ENCODE data around the gene HEPN1. TPM values are rescaled to one million over a fixed set of nuclear protein-coding genes. Genes with fewer than 3 reads are reported as not detected.

Gene HEPN1
- total and polyA plus RNA-seq, 10 of the 15 experiments (the other 5 are each of a cell fraction or from before 2014, with no cell fraction given): not detected

DNA sequence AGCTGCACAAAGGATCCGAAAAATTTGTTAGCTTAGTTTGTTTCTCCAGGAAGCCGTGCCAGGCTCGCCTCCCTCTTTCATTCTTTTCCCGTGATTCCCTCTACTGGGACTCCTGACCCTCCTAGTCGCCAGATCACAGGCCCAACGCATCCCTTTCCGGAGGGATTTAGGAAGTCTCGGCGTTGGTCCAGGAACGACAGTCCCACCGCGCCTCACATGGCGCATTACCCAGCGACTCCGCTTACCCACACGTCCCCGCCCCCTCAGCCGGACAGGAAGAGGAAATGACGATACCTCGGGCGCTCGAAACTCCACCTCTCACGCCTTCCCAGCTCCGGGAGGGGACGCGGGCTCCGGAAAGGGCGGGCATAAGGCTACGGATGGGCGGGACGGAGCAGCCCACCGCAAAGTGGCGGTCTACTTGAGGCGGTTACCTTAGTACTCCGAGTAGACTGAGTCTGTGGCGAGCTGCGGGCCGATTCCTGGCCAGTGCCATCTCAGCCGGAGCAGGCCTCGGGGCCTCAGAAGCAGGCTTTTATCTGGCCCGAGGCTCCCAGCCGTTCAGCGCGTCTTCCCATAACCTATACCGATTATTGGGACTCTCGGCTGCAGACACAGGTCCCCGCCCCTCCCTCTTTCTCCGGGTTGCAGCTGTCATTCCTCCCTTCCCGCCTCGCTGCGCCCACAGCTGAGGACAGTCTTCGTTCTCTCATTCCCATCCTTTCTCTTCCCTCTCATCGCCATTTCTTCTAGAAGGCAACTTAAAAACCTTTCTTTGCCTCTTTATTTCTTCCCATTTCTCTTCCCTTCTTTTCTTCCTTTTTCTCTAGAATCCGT is 34.9 kb downstream of the HEPN1 start, which contains the start of gene CCDC15 (continued):
- TF ChIP-seq SRF (IDR thresholded peaks at IDR 0.05; ENCODE audit: low read depth in 2 of 2, low read length in 2 of 2): no peak
- TF ChIP-seq GABPA (IDR thresholded peaks at IDR 0.05; ENCODE audit: low read depth): peak; percentile 95
- TF ChIP-seq TARDBP (IDR thresholded peaks at IDR 0.05; ENCODE audit: borderline replicate concordance): no peak; the same call in 1 of the 2 replicates
- 0 out of 2 replicates have a peak, but pooled peaks have one; percentile 8 for TF ChIP-seq NRF1 (conservative IDR thresholded peaks at IDR 0.05; ENCODE audit: low read depth, low read length)
- TF ChIP-seq GATAD2B (conservative IDR thresholded peaks at IDR 0.05; ENCODE audit: low read depth): peak; percentile 80
- peak; percentile 43; the same call in 1 of the 2 replicates for TF ChIP-seq LARP7 (IDR thresholded peaks at IDR 0.05)
- no peak for TF ChIP-seq YBX1 (IDR thresholded peaks at IDR 0.05)
- TF ChIP-seq HDGF (IDR thresholded peaks at IDR 0.05): peak; percentile 52; the same call in 1 of the 2 replicates
- peak; percentile 43; the same call in 1 of the 2 replicates for TF ChIP-seq SPI1 (IDR thresholded peaks at IDR 0.05; ENCODE audit: borderline replicate concordance, insufficient read depth, low read depth, low read length)
- no peak for TF ChIP-seq ZNF622 (IDR thresholded peaks at IDR 0.05)
- no peak for TF ChIP-seq NR2C1 (IDR thresholded peaks at IDR 0.05)
- TF ChIP-seq, protein P1, sequence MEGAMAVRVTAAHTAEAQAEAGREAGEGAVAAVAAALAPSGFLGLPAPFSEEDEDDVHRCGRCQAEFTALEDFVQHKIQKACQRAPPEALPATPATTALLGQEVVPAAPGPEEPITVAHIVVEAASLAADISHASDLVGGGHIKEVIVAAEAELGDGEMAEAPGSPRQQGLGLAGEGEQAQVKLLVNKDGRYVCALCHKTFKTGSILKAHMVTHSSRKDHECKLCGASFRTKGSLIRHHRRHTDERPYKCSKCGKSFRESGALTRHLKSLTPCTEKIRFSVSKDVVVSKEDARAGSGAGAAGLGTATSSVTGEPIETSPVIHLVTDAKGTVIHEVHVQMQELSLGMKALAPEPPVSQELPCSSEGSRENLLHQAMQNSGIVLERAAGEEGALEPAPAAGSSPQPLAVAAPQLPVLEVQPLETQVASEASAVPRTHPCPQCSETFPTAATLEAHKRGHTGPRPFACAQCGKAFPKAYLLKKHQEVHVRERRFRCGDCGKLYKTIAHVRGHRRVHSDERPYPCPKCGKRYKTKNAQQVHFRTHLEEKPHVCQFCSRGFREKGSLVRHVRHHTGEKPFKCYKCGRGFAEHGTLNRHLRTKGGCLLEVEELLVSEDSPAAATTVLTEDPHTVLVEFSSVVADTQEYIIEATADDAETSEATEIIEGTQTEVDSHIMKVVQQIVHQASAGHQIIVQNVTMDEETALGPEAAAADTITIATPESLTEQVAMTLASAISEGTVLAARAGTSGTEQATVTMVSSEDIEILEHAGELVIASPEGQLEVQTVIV (IDR thresholded peaks at IDR 0.05; ENCODE audit: borderline replicate concordance, partially characterized antibody): no peak
- no peak for TF ChIP-seq NFIC (IDR thresholded peaks at IDR 0.05; ENCODE audit: low read depth, low read length)
- TF ChIP-seq TAF1 (IDR thresholded peaks at IDR 0.05; ENCODE audit: borderline replicate concordance, low read depth, low read length): peak; percentile 77; the same call in 1 of the 2 replicates
- TF ChIP-seq, protein P2, sequence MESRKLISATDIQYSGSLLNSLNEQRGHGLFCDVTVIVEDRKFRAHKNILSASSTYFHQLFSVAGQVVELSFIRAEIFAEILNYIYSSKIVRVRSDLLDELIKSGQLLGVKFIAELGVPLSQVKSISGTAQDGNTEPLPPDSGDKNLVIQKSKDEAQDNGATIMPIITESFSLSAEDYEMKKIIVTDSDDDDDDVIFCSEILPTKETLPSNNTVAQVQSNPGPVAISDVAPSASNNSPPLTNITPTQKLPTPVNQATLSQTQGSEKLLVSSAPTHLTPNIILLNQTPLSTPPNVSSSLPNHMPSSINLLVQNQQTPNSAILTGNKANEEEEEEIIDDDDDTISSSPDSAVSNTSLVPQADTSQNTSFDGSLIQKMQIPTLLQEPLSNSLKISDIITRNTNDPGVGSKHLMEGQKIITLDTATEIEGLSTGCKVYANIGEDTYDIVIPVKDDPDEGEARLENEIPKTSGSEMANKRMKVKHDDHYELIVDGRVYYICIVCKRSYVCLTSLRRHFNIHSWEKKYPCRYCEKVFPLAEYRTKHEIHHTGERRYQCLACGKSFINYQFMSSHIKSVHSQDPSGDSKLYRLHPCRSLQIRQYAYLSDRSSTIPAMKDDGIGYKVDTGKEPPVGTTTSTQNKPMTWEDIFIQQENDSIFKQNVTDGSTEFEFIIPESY (IDR thresholded peaks at IDR 0.05): no peak
- TF ChIP-seq, protein P3, sequence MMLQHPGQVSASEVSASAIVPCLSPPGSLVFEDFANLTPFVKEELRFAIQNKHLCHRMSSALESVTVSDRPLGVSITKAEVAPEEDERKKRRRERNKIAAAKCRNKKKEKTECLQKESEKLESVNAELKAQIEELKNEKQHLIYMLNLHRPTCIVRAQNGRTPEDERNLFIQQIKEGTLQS (IDR thresholded peaks at IDR 0.05; ENCODE audit: borderline replicate concordance, extremely low read depth, low read depth, low read length): no peak
- TF ChIP-seq SREBF2 (IDR thresholded peaks at IDR 0.05; ENCODE audit: low read length): no peak
- TF ChIP-seq, protein P4, sequence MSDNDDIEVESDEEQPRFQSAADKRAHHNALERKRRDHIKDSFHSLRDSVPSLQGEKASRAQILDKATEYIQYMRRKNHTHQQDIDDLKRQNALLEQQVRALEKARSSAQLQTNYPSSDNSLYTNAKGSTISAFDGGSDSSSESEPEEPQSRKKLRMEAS (IDR thresholded peaks at IDR 0.05; ENCODE audit: low read depth, low read length): peak; percentile 80
- TF ChIP-seq, protein P5, sequence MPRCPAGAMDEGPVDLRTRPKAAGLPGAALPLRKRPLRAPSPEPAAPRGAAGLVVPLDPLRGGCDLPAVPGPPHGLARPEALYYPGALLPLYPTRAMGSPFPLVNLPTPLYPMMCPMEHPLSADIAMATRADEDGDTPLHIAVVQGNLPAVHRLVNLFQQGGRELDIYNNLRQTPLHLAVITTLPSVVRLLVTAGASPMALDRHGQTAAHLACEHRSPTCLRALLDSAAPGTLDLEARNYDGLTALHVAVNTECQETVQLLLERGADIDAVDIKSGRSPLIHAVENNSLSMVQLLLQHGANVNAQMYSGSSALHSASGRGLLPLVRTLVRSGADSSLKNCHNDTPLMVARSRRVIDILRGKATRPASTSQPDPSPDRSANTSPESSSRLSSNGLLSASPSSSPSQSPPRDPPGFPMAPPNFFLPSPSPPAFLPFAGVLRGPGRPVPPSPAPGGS (IDR thresholded peaks at IDR 0.05; ENCODE audit: borderline replicate concordance, insufficient read depth, low read depth, low read length, poor library complexity, severe bottlenecking): no peak

Measured in GM12878 (cell line).